HG03439 (cell line): ENCODE results near the gene TXNRD1.
"Not testable (repeated sequence)": the region's sequence is repeated elsewhere in the genome, so short reads cannot be mapped to it uniquely, and the experiment has no call there.

Experiments
- ATAC-seq: cut with Tn5 transposase; IDR thresholded peaks from one replicate; pipeline ENCODE4 v1.9.1; 2021; ENCODE audit warnings: mild to moderate bottlenecking, moderate library complexity; ENCODE audit not compliant: unreplicated experiment

Gene TXNRD1

DNA sequence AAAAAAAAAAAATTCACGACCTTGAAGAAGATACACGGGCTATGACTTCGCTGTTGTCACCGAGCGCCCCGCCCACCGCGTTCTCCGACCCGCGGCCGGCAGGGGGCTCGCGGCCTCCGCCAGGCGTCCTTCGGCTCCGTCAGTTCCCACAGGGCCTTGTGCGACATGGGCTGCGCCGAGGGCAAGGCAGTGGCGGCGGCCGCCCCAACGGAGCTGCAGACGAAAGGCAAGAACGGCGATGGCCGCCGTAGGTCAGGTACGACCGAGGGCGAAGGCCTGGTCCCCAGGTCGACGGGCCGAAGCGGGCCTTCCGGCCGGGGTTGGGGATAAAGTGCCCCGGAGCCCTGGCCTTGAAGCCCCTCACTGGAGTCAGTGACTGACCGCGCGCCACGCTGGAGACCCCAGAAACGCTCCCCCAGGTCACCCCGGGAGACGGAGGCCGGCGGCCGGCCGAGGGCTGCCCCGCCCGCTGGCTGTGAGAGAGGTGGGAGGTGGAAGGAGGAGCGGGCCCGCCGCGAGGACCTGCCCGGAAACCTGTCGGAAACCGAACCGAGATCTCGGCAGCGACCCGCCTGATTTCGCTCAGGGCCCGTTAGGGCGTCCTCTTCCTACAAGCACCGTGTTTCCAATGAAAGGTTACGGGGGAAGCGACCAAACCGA is at the start of gene TXNRD1:
Gene TXNRD1 (plus strand): TSS at position 142 of the 660 bp plus-strand sequence. CDS start 24 bp downstream, at position 166.
- peak; percentile 87 for ATAC-seq

DNA sequence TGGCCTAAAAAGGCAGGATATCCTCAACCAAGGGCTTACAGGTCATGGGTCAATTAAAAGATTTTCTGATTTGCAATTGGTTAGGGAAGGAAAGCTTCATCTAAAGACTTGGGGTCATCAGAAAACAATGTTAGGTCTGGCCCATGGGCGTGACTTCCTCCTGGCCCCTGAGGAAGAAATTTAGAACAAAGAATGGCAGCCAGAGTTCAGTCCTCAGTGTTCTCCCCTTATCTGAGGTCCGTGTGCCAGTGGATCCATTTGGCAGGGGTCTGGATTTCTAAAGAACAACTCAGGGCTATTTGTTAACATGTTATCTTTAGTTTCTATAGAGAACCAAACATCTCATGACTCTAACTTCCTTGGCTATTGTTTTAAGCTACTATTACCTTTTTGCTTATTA is 49.8 kb upstream of the TXNRD1 start:
- no peak for ATAC-seq

DNA sequence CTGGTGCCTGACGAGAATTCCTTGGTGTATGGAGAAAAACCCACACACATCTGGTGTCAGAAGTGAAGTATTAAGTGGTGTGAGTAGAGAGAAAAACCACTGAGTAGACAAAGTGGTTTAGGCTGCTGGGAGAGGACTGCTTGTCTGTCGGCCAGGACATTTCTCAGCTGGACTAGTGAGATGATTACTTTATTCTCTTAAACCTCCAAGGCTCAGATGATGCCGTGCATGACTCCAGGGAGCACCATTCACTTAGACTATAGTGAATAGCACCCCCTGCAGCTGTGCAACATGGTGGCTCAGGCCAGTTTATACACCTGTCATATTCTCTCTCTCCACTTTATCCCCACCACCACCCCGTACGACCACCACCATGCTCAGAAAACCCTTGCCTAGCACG is 49.1 kb upstream of the TXNRD1 start:
- no peak for ATAC-seq

DNA sequence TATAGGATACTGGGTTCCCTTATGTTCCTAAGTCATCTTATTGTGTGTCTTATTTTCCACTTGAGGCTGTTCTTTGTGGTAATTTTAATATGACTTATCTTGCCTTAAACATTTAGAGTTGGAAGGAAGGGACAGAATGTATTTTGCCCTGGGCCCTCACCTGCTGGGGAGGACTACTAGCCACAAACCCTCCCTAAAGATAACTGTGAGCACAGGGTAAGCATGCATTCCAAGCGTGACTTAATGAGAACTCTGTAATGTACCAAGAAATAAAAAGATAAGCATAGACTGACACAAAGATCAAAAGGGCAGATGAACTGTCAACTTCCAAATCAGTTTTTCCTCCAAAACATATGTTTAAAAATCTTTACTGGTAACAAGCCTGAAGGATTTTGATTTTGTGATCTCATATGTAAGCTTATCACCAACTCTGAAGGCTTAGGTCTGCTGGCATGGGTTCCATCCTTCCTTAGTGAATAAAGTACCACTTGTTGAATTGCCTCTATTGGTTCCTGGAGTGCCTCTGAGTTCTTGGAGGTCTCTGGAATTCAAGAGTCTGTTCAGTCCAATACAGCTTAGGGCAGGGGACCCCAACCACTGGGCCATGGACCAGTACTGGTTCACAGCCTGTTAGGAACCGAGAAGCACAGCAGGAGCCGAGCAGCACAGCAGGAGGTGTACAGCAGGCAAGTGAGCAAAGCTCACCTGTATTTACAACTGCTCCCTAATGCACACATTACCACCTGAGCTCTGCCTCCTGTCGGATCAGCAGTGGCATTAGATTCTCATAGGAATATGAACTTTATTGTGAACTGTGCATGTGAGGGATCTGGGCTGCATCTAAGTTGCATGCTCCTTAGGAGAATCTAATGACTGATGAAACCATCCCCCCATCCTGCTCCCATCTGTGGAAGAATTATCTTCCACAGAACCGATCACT is 47.8 kb upstream of the TXNRD1 start:
- ATAC-seq: no peak

DNA sequence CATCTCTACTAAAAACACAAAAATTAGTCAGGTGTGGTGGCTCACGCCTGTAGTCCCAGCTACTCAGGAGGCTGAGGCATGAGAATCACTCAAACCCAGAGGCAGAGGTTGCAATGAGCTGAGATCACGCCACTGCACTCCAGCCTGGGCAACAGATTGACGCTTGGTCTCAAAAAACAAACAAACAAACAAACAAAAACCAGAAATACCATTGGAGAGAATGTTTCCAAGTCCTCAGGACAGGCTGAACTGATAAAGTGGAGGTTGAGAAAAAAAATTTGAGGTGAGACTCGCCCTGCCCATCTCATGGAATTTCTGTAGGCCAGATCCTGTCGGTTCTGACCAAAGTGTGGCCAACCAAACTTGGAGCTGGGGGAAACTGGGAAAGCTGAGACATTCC is 47.0 kb upstream of the TXNRD1 start:
- no peak for ATAC-seq

DNA sequence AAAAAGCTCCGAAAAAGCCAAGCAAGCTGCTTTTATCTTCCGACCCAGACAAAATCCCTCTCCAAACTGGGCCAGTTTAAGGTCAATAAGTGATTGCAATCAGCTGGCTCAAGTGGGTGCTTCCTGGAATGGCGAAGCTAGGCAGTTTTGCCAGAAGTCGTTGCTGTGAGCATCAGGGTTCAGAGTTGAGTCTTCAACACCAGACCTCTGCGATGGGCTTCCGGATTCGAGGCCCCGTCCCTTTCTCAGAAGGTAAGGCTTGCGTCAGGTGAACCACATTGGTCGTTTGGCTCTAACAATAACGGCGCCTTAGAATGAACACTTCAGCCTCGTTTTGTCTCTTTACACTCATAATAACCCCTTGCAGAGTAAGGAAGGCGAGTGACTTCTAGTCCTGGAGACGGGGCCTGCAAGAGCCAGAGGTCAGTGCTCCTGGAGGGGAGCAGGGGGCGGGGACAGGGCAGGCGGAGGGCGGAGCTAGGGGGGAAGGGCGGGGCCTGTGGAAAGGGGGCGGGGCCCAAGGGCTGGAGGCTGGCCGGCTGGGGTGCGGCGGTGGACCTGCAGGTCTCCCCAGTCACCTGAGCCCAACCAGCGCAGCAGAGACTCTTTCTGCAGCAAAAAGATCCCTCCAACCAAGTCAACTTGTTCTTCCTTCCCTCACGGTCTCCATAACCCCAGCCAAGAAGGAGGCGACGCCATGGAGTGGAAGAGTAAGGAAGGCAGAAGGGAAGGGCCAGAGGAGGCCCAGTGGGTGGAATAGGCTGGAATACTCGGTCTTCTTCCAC is 43.6 kb upstream of the TXNRD1 start:
- no peak for ATAC-seq

DNA sequence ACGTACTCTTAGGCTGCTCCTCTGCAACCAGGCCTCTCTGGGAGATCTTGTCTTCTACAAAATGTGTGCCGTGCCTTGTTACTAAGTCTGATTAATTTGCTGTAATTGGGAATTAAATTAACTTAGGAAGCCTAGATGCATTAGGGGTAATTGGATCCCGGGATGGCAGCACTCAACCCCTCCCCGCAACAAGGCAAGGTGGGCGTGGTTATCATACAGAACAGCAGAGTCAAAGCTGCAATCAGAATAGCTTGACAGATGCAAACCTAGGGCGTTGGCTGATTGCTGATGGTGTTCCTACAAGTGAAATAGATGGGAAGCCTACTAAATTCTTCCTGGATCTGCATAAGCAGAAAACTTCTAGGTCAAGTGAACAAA is 43.0 kb upstream of the TXNRD1 start:
- no peak for ATAC-seq

DNA sequence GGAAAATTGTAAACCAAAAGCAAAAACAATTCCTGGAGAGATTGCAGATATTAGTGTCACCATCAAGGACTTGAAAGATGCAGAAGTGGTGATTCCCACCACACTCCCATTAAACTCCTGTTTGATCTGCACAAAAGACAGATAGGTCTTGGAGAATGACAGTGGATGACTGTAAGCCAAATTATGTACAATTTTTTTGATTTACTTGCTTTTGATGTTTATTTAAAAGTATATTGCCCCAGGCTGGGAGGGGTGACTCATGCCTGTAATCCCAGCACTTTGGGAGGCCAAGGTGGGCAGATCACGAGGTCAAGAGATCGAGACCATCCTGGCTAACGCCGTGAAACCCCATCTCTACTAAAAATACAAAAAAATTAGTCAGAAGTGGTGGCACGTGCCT is 41.8 kb upstream of the TXNRD1 start:
- not testable (repeated sequence) for ATAC-seq

DNA sequence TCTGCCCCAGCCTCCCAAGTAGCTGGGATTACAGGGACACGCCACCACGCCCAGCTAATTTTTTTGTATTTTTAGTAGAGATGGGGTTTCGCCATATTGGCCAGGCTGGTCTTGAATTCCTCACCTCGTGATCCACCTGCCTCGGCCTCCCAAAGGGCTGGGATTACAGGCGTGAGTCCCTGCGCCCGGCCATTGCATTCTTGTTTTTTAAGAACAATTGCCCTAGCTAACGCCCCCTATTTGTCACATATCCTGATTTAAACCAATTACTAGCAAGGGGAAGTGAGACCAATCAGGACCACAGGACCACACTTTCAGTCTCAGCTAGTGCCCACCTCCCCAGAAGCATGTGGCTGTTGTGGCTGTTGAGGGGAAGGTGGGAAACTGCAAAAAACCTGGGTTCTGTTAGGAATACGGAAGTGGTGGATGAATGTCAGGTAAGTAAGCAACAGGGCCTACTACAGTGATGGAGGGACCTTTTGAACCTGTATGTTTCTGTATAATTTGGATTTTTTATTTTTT is 39.8 kb upstream of the TXNRD1 start:
- ATAC-seq: no peak

DNA sequence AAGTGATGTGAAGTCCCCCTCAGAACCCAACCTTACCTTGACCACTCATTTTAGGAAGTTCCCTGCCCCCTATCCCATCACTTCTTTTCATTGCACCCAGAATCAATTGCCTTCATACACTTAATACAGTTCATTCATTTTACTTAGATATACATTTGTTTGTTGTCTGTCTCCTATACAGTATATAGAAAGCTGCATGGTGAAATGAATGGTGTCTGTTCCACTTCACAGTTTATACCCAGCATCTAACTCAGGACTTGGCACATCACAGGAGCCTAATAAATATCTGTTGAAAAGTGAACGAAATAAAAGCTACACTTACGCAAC is 38.3 kb upstream of the TXNRD1 start:
- no peak for ATAC-seq

DNA sequence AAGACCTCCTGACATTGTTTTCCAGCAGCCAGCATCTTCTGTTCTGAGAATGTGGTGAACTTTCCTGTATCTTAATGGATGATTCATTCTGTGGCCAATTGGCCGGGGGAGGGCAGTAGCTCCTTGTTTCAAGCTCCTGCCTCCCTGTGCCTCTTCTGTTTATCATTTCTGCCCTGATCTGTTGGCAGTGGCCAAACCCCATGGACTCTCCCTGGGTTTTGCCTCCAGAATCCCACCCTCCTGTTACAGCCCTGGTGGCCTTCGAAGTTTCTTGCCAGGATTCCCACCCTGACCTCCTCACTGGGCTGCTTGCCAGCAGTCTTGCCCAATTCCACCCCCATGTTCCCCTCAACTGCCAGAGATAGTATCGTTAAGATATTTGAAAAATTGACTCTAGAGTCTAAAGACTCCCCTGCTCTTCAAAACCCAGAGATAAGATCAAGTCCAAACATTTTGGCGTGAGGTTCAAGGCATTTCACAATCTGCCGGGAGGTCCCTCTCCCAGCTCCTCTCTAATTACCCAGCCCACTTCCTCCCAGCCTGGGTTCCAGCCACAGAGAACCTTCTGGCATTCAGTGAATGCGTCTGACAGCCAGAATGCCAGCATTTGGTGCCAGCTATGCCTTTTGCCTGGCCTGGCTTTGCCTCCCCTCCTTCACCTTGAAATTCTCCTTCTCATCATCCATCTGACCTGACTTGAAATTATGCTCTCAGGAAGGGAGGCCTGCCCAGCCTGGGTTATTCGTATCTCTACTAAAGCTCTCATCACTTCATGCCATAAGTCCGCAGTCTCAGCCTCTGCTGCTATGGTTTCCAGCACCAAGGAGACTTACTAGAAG is 37.7 kb upstream of the TXNRD1 start:
- no peak for ATAC-seq

DNA sequence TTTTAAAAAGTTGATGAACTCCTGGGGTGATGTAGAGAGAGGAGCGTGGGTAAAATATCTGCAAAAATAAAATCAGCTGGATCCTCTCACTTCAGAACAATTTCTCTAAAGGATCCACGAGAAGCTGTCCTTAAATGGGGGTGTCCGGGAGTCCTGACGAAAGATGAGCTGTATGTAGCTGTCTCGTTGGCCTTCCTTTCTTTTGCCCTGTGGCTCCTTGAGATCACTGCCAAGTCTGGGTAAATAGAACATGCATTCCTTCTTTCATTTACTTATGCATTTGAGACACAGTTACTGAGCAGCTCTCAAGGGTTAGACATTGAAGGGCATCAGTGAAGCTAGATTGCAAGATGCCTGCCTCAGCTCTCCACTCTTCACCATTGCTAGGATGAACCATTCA is 35.2 kb upstream of the TXNRD1 start:
- no peak for ATAC-seq

DNA sequence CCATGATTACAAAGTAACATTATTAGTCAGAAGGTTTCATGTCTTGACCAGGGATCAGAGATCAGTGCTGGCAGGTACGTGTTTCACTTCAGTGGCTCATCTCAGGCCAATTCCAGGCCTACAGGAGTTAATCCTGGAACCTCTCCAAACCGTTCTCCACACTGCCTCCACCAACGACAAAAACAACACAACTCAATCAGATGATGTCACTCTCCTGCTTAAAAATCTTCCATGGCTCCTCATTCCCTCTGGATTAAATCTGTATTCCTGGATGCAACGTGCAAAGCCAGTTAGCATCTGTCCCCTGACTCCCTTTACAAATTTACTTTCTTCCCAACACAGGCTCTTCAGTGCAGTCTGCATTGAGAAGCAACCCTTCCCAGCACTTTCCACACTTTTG is 34.3 kb upstream of the TXNRD1 start:
- no peak for ATAC-seq

DNA sequence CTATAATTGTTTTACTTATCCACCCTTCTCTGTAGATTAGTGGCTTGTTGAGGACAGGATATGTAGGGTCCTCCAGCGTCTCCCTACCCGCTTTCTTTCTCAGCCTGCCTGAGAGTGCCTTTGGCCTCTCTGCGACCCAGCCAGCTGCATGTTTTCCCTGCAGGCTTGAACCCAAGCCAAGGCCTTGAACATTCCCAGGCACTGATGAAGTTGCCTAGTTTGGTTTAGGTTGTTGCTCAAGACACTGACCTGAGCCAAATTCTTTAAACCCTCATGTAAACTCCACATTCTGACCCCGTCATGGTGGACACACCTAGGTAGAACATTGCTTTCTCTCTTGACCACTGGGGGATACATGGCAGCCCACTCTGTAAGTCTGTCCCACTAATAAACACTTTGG is 33.4 kb upstream of the TXNRD1 start:
- ATAC-seq: no peak

DNA sequence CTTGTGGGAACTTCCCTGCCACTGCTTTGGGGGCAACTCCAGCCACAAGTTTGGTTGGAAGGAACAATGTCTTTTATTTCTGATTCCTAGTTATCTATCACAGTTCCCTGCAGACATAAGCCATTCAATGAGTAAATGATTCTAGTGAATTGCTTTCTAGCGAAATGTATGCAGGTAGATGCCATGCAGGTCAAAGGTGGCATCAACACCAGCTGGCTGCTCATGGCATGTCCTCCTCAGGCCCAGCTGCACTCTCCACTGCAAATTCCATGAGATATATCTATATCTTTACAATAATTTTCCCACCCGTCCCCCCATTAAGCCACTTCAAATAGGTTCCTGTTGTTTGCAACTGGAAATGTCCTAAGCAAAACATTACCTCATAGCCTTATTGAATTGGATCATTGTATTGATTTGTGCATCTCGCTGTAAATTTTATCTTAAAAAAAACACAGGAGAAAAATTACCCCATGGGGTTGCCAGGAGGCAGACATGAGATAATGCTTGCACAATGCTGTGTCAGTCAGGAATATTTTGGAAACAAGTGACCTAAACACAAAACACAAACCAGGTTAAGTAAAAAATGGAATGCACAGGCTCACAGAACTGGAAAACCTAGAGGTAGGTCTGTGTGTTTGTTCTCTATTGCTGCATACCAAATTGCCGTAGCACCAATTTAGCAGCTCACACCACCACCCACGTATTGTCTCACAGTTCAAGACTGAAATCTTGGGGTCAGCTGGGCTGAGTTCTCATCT is 32.8 kb upstream of the TXNRD1 start:
- ATAC-seq: no peak

DNA sequence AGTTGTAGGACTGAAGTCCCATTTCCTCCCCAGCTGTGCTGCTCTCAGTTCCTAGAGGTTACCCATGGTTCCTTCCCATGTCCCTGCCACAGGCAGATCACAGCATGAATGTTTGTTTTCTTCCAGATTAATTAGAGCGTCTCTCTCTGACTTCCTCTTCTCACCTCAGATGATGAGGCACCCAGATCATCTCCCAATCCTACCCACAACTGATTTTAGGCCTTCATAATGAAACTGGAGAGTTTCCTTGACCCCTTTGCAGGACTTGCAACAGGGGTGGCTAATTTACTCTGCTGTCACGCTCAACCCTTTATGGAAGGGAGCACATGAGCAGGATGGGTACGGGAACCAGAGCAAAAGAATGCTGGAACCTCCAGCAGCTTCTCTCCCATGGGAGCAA is 32.1 kb upstream of the TXNRD1 start:
- ATAC-seq: no peak

DNA sequence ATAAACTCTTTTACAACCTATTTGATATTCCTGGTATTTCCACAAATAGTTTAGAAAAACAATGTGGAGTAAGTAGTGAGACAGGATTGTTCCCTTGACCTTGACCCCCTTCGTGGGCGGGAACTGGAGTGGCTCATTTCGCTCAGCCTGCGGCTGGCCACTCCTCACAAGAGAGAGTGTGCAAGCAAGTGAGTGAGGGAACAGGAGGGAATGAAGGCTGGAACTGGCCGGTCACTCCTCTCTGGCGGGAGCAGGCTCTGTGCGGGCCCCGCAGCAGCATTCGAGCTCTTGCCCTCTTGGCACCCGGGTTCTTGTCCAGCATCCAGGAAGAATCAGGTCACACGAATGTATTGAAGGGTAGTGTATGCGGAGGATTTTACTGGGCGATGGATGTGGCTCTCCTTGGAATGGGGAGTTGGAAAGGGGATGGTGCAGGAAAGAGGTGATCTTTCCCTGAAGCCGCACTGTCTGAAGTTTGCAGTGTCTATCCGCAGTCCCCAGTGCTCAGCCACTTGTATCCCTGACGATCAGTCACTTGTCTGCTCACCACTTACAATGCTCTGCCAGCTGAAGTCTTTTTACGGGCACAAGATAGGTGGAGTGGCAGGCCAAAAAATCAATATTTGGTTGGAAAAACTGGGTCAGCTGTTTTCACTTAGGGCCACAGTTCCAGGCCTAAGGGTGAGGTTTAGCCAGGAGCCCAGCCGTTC is 28.0 kb upstream of the TXNRD1 start:
- no peak for ATAC-seq

DNA sequence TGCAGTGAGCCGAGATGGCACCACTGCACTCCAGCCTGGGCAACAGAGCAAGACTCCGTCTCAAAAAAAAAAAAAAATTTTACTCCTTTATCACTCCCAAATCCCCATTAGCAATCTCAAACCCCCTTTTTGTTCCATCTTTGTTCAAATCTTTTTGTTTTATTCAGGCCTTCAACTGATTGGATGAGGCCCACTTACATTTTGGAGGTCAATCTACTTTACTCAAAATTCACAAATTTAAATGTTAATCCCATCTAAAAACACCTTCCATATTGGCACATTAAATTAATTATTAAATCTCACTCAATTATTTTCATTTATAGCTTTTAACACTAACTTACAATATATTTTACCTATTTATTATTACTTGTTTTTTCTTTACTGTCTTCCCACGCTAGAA is 27.0 kb upstream of the TXNRD1 start:
- no peak for ATAC-seq

DNA sequence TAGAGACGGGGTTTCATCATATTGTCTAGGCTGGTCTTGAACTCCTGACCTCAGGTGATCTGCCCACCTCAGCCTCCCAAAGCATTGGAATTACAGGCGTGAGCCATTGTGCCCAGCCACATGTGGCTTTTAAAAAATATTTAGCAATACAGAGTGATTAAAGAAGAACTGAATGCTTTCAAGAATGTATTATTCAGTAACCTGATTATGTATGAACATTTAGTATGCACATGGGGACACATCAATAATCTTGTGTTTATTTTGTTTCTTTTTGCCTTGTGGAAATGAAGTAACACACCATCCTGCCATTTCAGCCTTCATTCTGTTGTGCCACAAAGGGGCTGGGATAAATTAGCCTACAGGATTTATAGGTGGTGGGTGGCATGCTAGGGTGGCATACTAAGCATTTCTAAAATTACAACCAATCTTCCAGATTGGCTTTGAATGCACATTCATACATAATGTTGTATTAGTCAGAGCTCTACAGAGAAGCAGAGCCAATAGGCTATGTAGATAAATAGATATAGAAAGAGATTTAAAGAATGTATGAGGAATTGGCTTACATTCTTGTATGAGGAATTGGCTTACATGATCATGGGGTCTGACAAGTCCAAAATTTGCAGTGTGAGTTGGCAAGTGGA is 25.5 kb upstream of the TXNRD1 start:
- ATAC-seq: no peak
